CD14-positive monocyte (primary cell): Measurements from ENCODE around the gene ARL15. TPM values are rescaled to one million over a fixed set of nuclear protein-coding genes. Genes with fewer than 3 reads are reported as not detected.

Experiments
- DNase-seq, 3 donors: peaks; one replicate each; pipeline ENCODE4 v3.0.0-alpha.2; 2011 to 2022
- H2AFZ ChIP-seq: 2 replicates; pipeline ENCODE4 v1.6.0; 2012; ENCODE audit warnings: mild to moderate bottlenecking, low read depth, low read length, inconsistent platforms; ENCODE audit not compliant: insufficient read depth, poor library complexity, severe bottlenecking
- H3K27ac ChIP-seq, 2 donors: 1 replicate in 1 of 2; 2 replicates in 1 of 2; pipeline ENCODE4 v1.5.1; 2012 to 2013; ENCODE audit warnings: low read length in 2 of 2, control low read depth in 1 of 2, inconsistent platforms in 1 of 2, low read depth in 1 of 2, mild to moderate bottlenecking in 1 of 2
- H3K27me3 ChIP-seq, 2 donors: one replicate each; pipeline versions ENCODE4 v1.6.0 to v1.6.1; 2011 to 2013; ENCODE audit warnings: low read length in 2 of 2; ENCODE audit not compliant: control insufficient read depth in 2 of 2, insufficient read depth in 2 of 2
- H3K36me3 ChIP-seq, 2 donors: replicated peaks in 1 of 2; 1 replicate in 1 of 2; 2 replicates in 1 of 2; pipeline versions ENCODE4 v1.5.1 to v1.6.1; 2012 to 2013; ENCODE audit warnings: low read length in 2 of 2, control low read depth in 1 of 2, inconsistent platforms in 1 of 2, mild to moderate bottlenecking in 1 of 2; ENCODE audit not compliant: insufficient read depth in 2 of 2, control insufficient read depth in 1 of 2
- H3K4me1 ChIP-seq, 2 donors: 1 replicate in 1 of 2; 2 replicates in 1 of 2; pipeline versions ENCODE4 v1.5.1 to v1.6.1; 2012 to 2013; ENCODE audit warnings: low read length in 2 of 2, control low read depth in 1 of 2, inconsistent platforms in 1 of 2, mild to moderate bottlenecking in 1 of 2, moderate library complexity in 1 of 2; ENCODE audit not compliant: insufficient read depth in 2 of 2, control insufficient read depth in 1 of 2
- H3K4me2 ChIP-seq: replicated peaks from 2 replicates; pipeline ENCODE3; 2012; ENCODE audit warnings: low read length, moderate library complexity, mild to moderate bottlenecking; ENCODE audit not compliant: poor library complexity, severe bottlenecking; ENCODE audit errors: extremely low read depth
- H3K4me3 ChIP-seq, 3 experiments: fragments of 200-600 bp in 1 of 3; sonication (generic) in 1 of 3; replicated peaks in 1 of 3; 1 replicate in 2 of 3; 2 replicates in 1 of 3; pipeline ENCODE4 v1.5.1; 2011 to 2013; ENCODE audit warnings: low read length in 3 of 3, mild to moderate bottlenecking in 3 of 3, control low read depth in 2 of 3, low read depth in 2 of 3, inconsistent platforms in 1 of 3, moderate library complexity in 1 of 3
- H3K79me2 ChIP-seq: 2 replicates; pipeline ENCODE4 v1.6.0; 2012; ENCODE audit warnings: mild to moderate bottlenecking, control low read depth, inconsistent platforms, low read length, moderate library complexity; ENCODE audit not compliant: insufficient read depth
- H3K9ac ChIP-seq: 2 replicates; pipeline ENCODE4 v1.6.0; 2017; ENCODE audit warnings: low read length, mild to moderate bottlenecking; ENCODE audit not compliant: insufficient read depth, poor library complexity, severe bottlenecking
- H3K9me3 ChIP-seq, 2 donors: replicated peaks in 1 of 2; 1 replicate in 1 of 2; 2 replicates in 1 of 2; pipeline versions ENCODE4 v1.5.1 to v1.6.1; 2012 to 2013; ENCODE audit warnings: low read length in 2 of 2, control low read depth in 1 of 2; ENCODE audit not compliant: control insufficient read depth in 1 of 2, insufficient read depth in 1 of 2
- H4K20me1 ChIP-seq: 2 replicates; pipeline ENCODE4 v1.6.0; 2012; ENCODE audit warnings: mild to moderate bottlenecking, low read length, control low read depth, moderate library complexity; ENCODE audit not compliant: insufficient read depth
- H3K27ac Mint-ChIP-seq, 7 donors: one replicate each; pipeline ENCODE4 v1.8.0; 2020; ENCODE audit warnings: mild to moderate bottlenecking in 7 of 7, mixed read lengths in 7 of 7, moderate library complexity in 6 of 7, inconsistent platforms in 2 of 7
- H3K27me3 Mint-ChIP-seq, 3 donors: one replicate each; pipeline ENCODE4 v1.8.0; 2021 to 2022; ENCODE audit warnings: low read depth in 3 of 3, mild to moderate bottlenecking in 3 of 3, mixed read lengths in 3 of 3, moderate library complexity in 3 of 3, inconsistent platforms in 1 of 3
- H3K36me3 Mint-ChIP-seq, 2 donors: one replicate each; pipeline ENCODE4 v1.8.0; 2020; ENCODE audit warnings: mixed read lengths in 2 of 2, inconsistent platforms in 1 of 2, mild to moderate bottlenecking in 1 of 2
- H3K4me1 Mint-ChIP-seq: one replicate; pipeline ENCODE4 v1.8.0; 2020; ENCODE audit warnings: mild to moderate bottlenecking, mixed read lengths
- H3K4me3 Mint-ChIP-seq, 2 donors: one replicate each; pipeline ENCODE4 v1.8.0; 2020; ENCODE audit warnings: mild to moderate bottlenecking in 2 of 2, mixed read lengths in 2 of 2, moderate library complexity in 1 of 2
- H3K9me3 Mint-ChIP-seq, 7 donors: one replicate each; pipeline ENCODE4 v1.8.0; 2020 to 2022; ENCODE audit warnings: mixed read lengths in 7 of 7, mild to moderate bottlenecking in 6 of 7, moderate library complexity in 6 of 7, inconsistent platforms in 2 of 7
- CTCF ChIP-seq: fragments of 200-600 bp; IDR thresholded peaks from one replicate; pipeline ENCODE4 v1.8.0; 2022; ENCODE audit warnings: antibody characterized with exemption, mild to moderate bottlenecking
- WGBS: methylation state at CpG from one replicate; pipeline ENCODE4 v1.1.5; 2013; ENCODE audit warnings: missing lambda C conversion rate; ENCODE audit not compliant: insufficient coverage; 5-methylcytosine and 5-hydroxymethylcytosine counted together
- intact Hi-C, 2 donors: fragments of 100-400 bp; cut with micrococcal nuclease; formaldehyde crosslinking; loops; one replicate each; pipeline versions ENCODE4 v1.15.0 to v1.15.1; 2023
- polyA plus RNA-seq, 3 donors: library from polyadenylated mRNA; depleted of rRNA in 1 of 3; unstranded in 2 of 3; stranded (reverse) in 1 of 3; fragments of 300-500 nt in 2 of 3; fragments of >200 nt in 1 of 3; fragmentation: Illumina TruSeq in 2 of 3; gene quantifications; 1 replicate in 2 of 3; 2 replicates in 1 of 3; pipeline ENCODE4 v1.2.3, GENCODE V29; 2012 to 2021

ARL15 gene
- polyA plus RNA-seq, 3 donors, result 10.5 to 27.6 (median 18.0) TPM

GRCh38 chr5:53926026-53926425, 384.3 kb downstream of the ARL15 start:
- H3K9me3 Mint-ChIP-seq, result no peaks in the 10 kb centered on the region
- H3K27ac ChIP-seq, result no peak overlapping the region
- H3K79me2 ChIP-seq, result no peaks in the 10 kb centered on the region
- 100% methylated on average over 1 of the region's 4 CpGs for WGBS
- H3K4me3 Mint-ChIP-seq, result no peak overlapping the region
- no peak for DNase-seq
- no peaks in the 10 kb centered on the region for H3K27me3 ChIP-seq
- H3K4me1 ChIP-seq, result no peaks in the 10 kb centered on the region
- H3K36me3 ChIP-seq, result no peaks in the 10 kb centered on the region
- no peaks in the 10 kb centered on the region for H3K4me1 Mint-ChIP-seq
- no peaks in the 10 kb centered on the region for H4K20me1 ChIP-seq
- H3K27ac Mint-ChIP-seq, result peak overlapping the region in 1 of 7 donors; percentile 37
- no peak overlapping the region for H3K9ac ChIP-seq
- no peak for TF ChIP-seq CTCF
- intact Hi-C loops, result no loop called here
- H3K27me3 Mint-ChIP-seq, result peaks cover 0 to 3% (median 1%) of the 10 kb centered on the region in 3 donors
- H3K4me3 ChIP-seq, result no peak overlapping the region
- no peak overlapping the region for H3K4me2 ChIP-seq
- H2AFZ ChIP-seq, result no peak overlapping the region
- H3K9me3 ChIP-seq, result no peaks in the 10 kb centered on the region
- H3K36me3 Mint-ChIP-seq, result peaks cover 2 to 7% of the 10 kb centered on the region in 2 donors

GRCh38 chr5:53924392-53924791, 386.0 kb downstream of the ARL15 start:
- H3K27ac Mint-ChIP-seq, result peak overlapping the region in 1 of 7 donors; percentile 63
- H3K9ac ChIP-seq, result no peak overlapping the region
- H3K4me1 Mint-ChIP-seq, result no peaks in the 10 kb centered on the region
- peaks cover 2 to 7% of the 10 kb centered on the region in 2 donors for H3K36me3 Mint-ChIP-seq
- H3K4me3 Mint-ChIP-seq, result no peak overlapping the region
- H4K20me1 ChIP-seq, result no peaks in the 10 kb centered on the region
- H3K79me2 ChIP-seq, result no peaks in the 10 kb centered on the region
- no peaks in the 10 kb centered on the region for H3K9me3 ChIP-seq
- H3K4me3 ChIP-seq, result no peak overlapping the region
- no peaks in the 10 kb centered on the region for H3K36me3 ChIP-seq
- no peak overlapping the region for H3K4me2 ChIP-seq
- H3K27me3 ChIP-seq, result no peaks in the 10 kb centered on the region
- H3K27me3 Mint-ChIP-seq, result peaks cover 0 to 1% (median under 1%) of the 10 kb centered on the region in 3 donors
- intact Hi-C loops, result no loop called here
- 100% methylated on average over 1 of the region's 2 CpGs for WGBS
- H3K4me1 ChIP-seq, result no peaks in the 10 kb centered on the region
- no peak overlapping the region for H3K27ac ChIP-seq
- no peak overlapping the region for H2AFZ ChIP-seq
- TF ChIP-seq CTCF, result no peak
- DNase-seq, result no peak
- no peaks in the 10 kb centered on the region for H3K9me3 Mint-ChIP-seq
